HepG2 (cell line): Measurements from ENCODE around the gene C1RL. TPM values are rescaled to one million over a fixed set of nuclear protein-coding genes. Genes with fewer than 3 reads are reported as not detected.

Source experiments
- AKAP8 ChIP-seq: sonication (generic); formaldehyde crosslinking; IDR thresholded peaks from 2 replicates; pipeline ENCODE4 v1.5.1; 2020; ENCODE audit warnings: mild to moderate bottlenecking, missing genetic modification reagents
- CCAR2 ChIP-seq: fragments of 200-400 bp; formaldehyde crosslinking; optimal IDR thresholded peaks from 2 replicates; pipeline ENCODE3; 2018; ENCODE audit warnings: low read depth, mild to moderate bottlenecking, low read length, moderate library complexity
- HIVEP1 ChIP-seq: sonication (generic); formaldehyde crosslinking; IDR thresholded peaks from 2 replicates; pipeline ENCODE4 v1.4.0; 2020; ENCODE audit warnings: mild to moderate bottlenecking, missing genetic modification reagents
- HOXA9 ChIP-seq: sonication (generic); formaldehyde crosslinking; IDR thresholded peaks from 2 replicates; pipeline ENCODE4 v1.8.1; 2022; ENCODE audit warnings: missing genetic modification reagents, mild to moderate bottlenecking, moderate library complexity, borderline replicate concordance
- KDM2A ChIP-seq: sonication (generic); formaldehyde crosslinking; IDR thresholded peaks from 2 replicates; pipeline ENCODE4 v1.4.0; 2020; ENCODE audit warnings: low read depth, missing genetic modification reagents, borderline replicate concordance
- MAFF ChIP-seq: IDR thresholded peaks from 2 replicates; pipeline ENCODE4 v1.6.1; 2011; ENCODE audit warnings: low read depth, low read length, improper control_type of control experiment
- MTA1 ChIP-seq: sonication (generic); formaldehyde crosslinking; IDR thresholded peaks from 2 replicates; pipeline ENCODE4 v1.4.0; 2020; ENCODE audit warnings: missing genetic modification reagents, mild to moderate bottlenecking, borderline replicate concordance
- MTF2 ChIP-seq: sonication (generic); formaldehyde crosslinking; IDR thresholded peaks from 2 replicates; pipeline ENCODE4 v1.5.0; 2020; ENCODE audit warnings: missing genetic modification reagents, borderline replicate concordance
- NFYC ChIP-seq: IDR thresholded peaks from 2 replicates; pipeline ENCODE4 v1.6.1; 2016; ENCODE audit warnings: missing genetic modification reagents, missing compliant biosample characterization
- NR2F1 ChIP-seq, 2 experiments: fragments of 450-650 bp in 1 of 2; formaldehyde crosslinking in 1 of 2; IDR thresholded peaks; 2 replicates each; pipeline versions ENCODE4 v1.5.0 to v1.6.1; 2016 to 2020; ENCODE audit warnings: mild to moderate bottlenecking in 1 of 2, missing compliant biosample characterization in 1 of 2, missing genetic modification reagents in 1 of 2, moderate library complexity in 1 of 2
- PHF5A ChIP-seq: IDR thresholded peaks from one replicate; pipeline ENCODE4 v1.6.1; 2018; ENCODE audit warnings: low read depth, missing genetic modification reagents; ENCODE audit not compliant: unreplicated experiment
- POLR2AphosphoS5 ChIP-seq: IDR thresholded peaks from 2 replicates; pipeline ENCODE4 v1.6.1; 2012; ENCODE audit warnings: low read depth, low read length
- RARG ChIP-seq: sonication (generic); formaldehyde crosslinking; IDR thresholded peaks from 2 replicates; pipeline ENCODE4 v1.4.0; 2020; ENCODE audit warnings: low read depth, mild to moderate bottlenecking, missing genetic modification reagents
- RXRB ChIP-seq: IDR thresholded peaks from 2 replicates; pipeline ENCODE4 v1.6.1; 2016; ENCODE audit warnings: borderline replicate concordance, missing genetic modification reagents, missing compliant biosample characterization
- SAFB2 ChIP-seq: sonication (generic); formaldehyde crosslinking; IDR thresholded peaks from 2 replicates; pipeline ENCODE4 v1.5.1; 2020; ENCODE audit warnings: missing genetic modification reagents, low read depth, mild to moderate bottlenecking, borderline replicate concordance
- ZBTB7B ChIP-seq: sonication (generic); formaldehyde crosslinking; IDR thresholded peaks from 2 replicates; pipeline ENCODE4 v1.4.0; 2020; ENCODE audit warnings: missing genetic modification reagents
- ZNF20 ChIP-seq: sonication (generic); formaldehyde crosslinking; IDR thresholded peaks from 2 replicates; pipeline ENCODE4 v1.4.0; 2020; ENCODE audit warnings: mild to moderate bottlenecking, moderate library complexity, missing genetic modification reagents
- ZNF24 ChIP-seq: fragments of 450-650 bp; IDR thresholded peaks from 2 replicates; pipeline ENCODE4 v1.6.1; 2017; ENCODE audit warnings: antibody characterized with exemption, mild to moderate bottlenecking
- ZNF414 ChIP-seq: sonication (generic); formaldehyde crosslinking; IDR thresholded peaks from 2 replicates; pipeline ENCODE4 v1.5.0; 2020; ENCODE audit warnings: missing genetic modification reagents
- ZNF678 ChIP-seq: sonication (generic); formaldehyde crosslinking; IDR thresholded peaks from 2 replicates; pipeline ENCODE4 v1.4.0; 2020; ENCODE audit warnings: mild to moderate bottlenecking, missing genetic modification reagents
- ZSCAN20 ChIP-seq: sonication (generic); formaldehyde crosslinking; IDR thresholded peaks from 2 replicates; pipeline ENCODE4 v1.4.0; 2020; ENCODE audit warnings: missing genetic modification reagents, mild to moderate bottlenecking, borderline replicate concordance
- ZSCAN21 ChIP-seq: sonication (generic); formaldehyde crosslinking; IDR thresholded peaks from 2 replicates; pipeline ENCODE4 v1.8.0; 2022; ENCODE audit warnings: mild to moderate bottlenecking, missing genetic modification reagents, moderate library complexity, borderline replicate concordance
- ZSCAN25 ChIP-seq: sonication (generic); formaldehyde crosslinking; IDR thresholded peaks from 2 replicates; pipeline ENCODE4 v1.8.0; 2022; ENCODE audit warnings: mild to moderate bottlenecking, missing genetic modification reagents
- ZSCAN9 ChIP-seq: IDR thresholded peaks from 2 replicates; pipeline ENCODE4 v1.6.1; 2016; ENCODE audit warnings: borderline replicate concordance
- polyA plus RNA-seq, 8 experiments: library from polyadenylated mRNA; depleted of rRNA in 3 of 8; stranded (reverse) in 7 of 8; unstranded in 1 of 8; fragments of >200 nt; fragmentation: Illumina TruSeq in 4 of 8; extraction: Trizol in 4 of 8; gene quantifications; 2 replicates each; pipeline versions ENCODE4 v1.2.1 to v1.2.3, GENCODE V29; 2011 to 2016; ENCODE audit warnings: low read depth in 4 of 8, missing spikeins in 1 of 8, mixed read lengths in 1 of 8; ENCODE audit not compliant: insufficient read depth in 1 of 8
- total RNA-seq, 5 experiments: library from RNA; depleted of rRNA; stranded (reverse); fragments of >200 nt; fragmentation: Illumina TruSeq; extraction: Trizol; gene quantifications; 2 replicates each; pipeline ENCODE4 v1.2.3, GENCODE V29; 2016; ENCODE audit warnings: low read depth in 1 of 5
- TF ChIP-seq, protein P1 (sequence below): sonication (generic); formaldehyde crosslinking; IDR thresholded peaks from 2 replicates; pipeline ENCODE4 v1.8.1; 2022; ENCODE audit warnings: low read depth, mild to moderate bottlenecking, missing genetic modification reagents

C1RL gene
- total and polyA plus RNA-seq, 2 of the 13 experiments (the other 11 are each of a cell fraction or from before 2014, with no cell fraction given) = 28.9 to 53.1 TPM

GRCh38 chr12:7129872-7130691 lies 21.1 kb upstream of the C1RL start, which contains the start of gene CLSTN3 (continued):
- TF ChIP-seq AKAP8 (CRISPR knock-in tag) = no peak
- TF ChIP-seq POLR2AphosphoS5 = peak; percentile 71
- TF ChIP-seq ZNF678 (CRISPR knock-in tag) = no peak
- no peak for TF ChIP-seq ZBTB7B (CRISPR knock-in tag)
- no peak for TF ChIP-seq HIVEP1 (CRISPR knock-in tag)
- TF ChIP-seq ZNF20 (CRISPR knock-in tag) = no peak
- TF ChIP-seq PHF5A (CRISPR knock-in tag) = no peak
- no peak for TF ChIP-seq ZSCAN25 (CRISPR knock-in tag)
- no peak for TF ChIP-seq ZSCAN9 (CRISPR knock-in tag)
- TF ChIP-seq, protein P1, sequence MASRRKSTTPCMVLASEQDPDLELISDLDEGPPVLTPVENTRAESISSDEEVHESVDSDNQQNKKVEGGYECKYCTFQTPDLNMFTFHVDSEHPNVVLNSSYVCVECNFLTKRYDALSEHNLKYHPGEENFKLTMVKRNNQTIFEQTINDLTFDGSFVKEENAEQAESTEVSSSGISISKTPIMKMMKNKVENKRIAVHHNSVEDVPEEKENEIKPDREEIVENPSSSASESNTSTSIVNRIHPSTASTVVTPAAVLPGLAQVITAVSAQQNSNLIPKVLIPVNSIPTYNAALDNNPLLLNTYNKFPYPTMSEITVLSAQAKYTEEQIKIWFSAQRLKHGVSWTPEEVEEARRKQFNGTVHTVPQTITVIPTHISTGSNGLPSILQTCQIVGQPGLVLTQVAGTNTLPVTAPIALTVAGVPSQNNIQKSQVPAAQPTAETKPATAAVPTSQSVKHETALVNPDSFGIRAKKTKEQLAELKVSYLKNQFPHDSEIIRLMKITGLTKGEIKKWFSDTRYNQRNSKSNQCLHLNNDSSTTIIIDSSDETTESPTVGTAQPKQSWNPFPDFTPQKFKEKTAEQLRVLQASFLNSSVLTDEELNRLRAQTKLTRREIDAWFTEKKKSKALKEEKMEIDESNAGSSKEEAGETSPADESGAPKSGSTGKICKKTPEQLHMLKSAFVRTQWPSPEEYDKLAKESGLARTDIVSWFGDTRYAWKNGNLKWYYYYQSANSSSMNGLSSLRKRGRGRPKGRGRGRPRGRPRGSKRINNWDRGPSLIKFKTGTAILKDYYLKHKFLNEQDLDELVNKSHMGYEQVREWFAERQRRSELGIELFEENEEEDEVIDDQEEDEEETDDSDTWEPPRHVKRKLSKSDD (CRISPR knock-in tag) = 0 out of 2 replicates have a peak, but pooled peaks have one; percentile 16
- TF ChIP-seq ZNF24 = no peak
- TF ChIP-seq KDM2A (CRISPR knock-in tag) = peak; percentile 73; the same call in 1 of the 2 replicates
- TF ChIP-seq MTA1 (CRISPR knock-in tag) = peak; percentile 32; the same call in 1 of the 2 replicates
- TF ChIP-seq HOXA9 = no peak
- TF ChIP-seq CCAR2 = no peak
- TF ChIP-seq ZNF414 = no peak
- TF ChIP-seq MTF2 = no peak
- TF ChIP-seq NR2F1 (CRISPR knock-in tag; IDR thresholded peaks at IDR 0.05) = no peak
- TF ChIP-seq NFYC (CRISPR knock-in tag) = peak; percentile 81
- TF ChIP-seq ZSCAN20 (CRISPR knock-in tag) = no peak
- TF ChIP-seq RXRB = 0 out of 2 replicates have a peak, but pooled peaks have one; percentile 21
- no peak for TF ChIP-seq SAFB2 (CRISPR knock-in tag)
- no peak for TF ChIP-seq MAFF
- TF ChIP-seq ZSCAN21 (CRISPR knock-in tag) = no peak
- no peak for TF ChIP-seq RARG (CRISPR knock-in tag)
